ENCODE measurements around the gene TMCC3. TPM values are rescaled to one million over a fixed set of nuclear protein-coding genes. Genes with fewer than 3 reads are reported as not detected.

Gene TMCC3
- polyA plus RNA-seq, 1 donor from 2014 or later, result 1.9 TPM

- H3K9ac ChIP-seq (ENCODE audit: low read length), result no peak overlapping the region
- no peaks in the 10 kb centered on the region for H3F3A ChIP-seq (ENCODE audit: insufficient read depth, low read length, poor library complexity, severe bottlenecking)
- H3K27ac ChIP-seq (ENCODE audit: low read length), result no peak overlapping the region
- H2AFZ ChIP-seq (ENCODE audit: low read depth, low read length), result no peak overlapping the region
- TF ChIP-seq, protein P1, sequence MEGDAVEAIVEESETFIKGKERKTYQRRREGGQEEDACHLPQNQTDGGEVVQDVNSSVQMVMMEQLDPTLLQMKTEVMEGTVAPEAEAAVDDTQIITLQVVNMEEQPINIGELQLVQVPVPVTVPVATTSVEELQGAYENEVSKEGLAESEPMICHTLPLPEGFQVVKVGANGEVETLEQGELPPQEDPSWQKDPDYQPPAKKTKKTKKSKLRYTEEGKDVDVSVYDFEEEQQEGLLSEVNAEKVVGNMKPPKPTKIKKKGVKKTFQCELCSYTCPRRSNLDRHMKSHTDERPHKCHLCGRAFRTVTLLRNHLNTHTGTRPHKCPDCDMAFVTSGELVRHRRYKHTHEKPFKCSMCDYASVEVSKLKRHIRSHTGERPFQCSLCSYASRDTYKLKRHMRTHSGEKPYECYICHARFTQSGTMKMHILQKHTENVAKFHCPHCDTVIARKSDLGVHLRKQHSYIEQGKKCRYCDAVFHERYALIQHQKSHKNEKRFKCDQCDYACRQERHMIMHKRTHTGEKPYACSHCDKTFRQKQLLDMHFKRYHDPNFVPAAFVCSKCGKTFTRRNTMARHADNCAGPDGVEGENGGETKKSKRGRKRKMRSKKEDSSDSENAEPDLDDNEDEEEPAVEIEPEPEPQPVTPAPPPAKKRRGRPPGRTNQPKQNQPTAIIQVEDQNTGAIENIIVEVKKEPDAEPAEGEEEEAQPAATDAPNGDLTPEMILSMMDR (IDR thresholded peaks at IDR 0.05; ENCODE audit: poor library complexity, severe bottlenecking), result no peak
- no peak for TF ChIP-seq SMC3 (conservative IDR thresholded peaks at IDR 0.05; ENCODE audit: poor library complexity)
- TF ChIP-seq MXI1 (conservative IDR thresholded peaks at IDR 0.05; ENCODE audit: poor library complexity, severe bottlenecking), result no peak
- TF ChIP-seq TAF1 (IDR thresholded peaks at IDR 0.05; ENCODE audit: low read depth), result no peak
- no peak for TF ChIP-seq RAD21 (conservative IDR thresholded peaks at IDR 0.05)
- no peak for TF ChIP-seq EZH2 (IDR thresholded peaks at IDR 0.05; ENCODE audit: borderline replicate concordance, insufficient read depth, low read length, poor library complexity, severe bottlenecking)
- TF ChIP-seq POLR2AphosphoS5 (IDR thresholded peaks at IDR 0.05), result no peak
- TF ChIP-seq, protein P2, sequence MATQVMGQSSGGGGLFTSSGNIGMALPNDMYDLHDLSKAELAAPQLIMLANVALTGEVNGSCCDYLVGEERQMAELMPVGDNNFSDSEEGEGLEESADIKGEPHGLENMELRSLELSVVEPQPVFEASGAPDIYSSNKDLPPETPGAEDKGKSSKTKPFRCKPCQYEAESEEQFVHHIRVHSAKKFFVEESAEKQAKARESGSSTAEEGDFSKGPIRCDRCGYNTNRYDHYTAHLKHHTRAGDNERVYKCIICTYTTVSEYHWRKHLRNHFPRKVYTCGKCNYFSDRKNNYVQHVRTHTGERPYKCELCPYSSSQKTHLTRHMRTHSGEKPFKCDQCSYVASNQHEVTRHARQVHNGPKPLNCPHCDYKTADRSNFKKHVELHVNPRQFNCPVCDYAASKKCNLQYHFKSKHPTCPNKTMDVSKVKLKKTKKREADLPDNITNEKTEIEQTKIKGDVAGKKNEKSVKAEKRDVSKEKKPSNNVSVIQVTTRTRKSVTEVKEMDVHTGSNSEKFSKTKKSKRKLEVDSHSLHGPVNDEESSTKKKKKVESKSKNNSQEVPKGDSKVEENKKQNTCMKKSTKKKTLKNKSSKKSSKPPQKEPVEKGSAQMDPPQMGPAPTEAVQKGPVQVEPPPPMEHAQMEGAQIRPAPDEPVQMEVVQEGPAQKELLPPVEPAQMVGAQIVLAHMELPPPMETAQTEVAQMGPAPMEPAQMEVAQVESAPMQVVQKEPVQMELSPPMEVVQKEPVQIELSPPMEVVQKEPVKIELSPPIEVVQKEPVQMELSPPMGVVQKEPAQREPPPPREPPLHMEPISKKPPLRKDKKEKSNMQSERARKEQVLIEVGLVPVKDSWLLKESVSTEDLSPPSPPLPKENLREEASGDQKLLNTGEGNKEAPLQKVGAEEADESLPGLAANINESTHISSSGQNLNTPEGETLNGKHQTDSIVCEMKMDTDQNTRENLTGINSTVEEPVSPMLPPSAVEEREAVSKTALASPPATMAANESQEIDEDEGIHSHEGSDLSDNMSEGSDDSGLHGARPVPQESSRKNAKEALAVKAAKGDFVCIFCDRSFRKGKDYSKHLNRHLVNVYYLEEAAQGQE (IDR thresholded peaks at IDR 0.05; ENCODE audit: borderline replicate concordance), result no peak
- no peak for TF ChIP-seq EP300 (conservative IDR thresholded peaks at IDR 0.05; ENCODE audit: poor library complexity, severe bottlenecking)
- H3K27me3 ChIP-seq (ENCODE audit: insufficient read depth, low read depth, low read length), result no peaks in the 10 kb centered on the region
- H3K79me2 ChIP-seq (replicated peaks; ENCODE audit: insufficient read depth, low read length), result no peaks in the 10 kb centered on the region
- no peaks in the 10 kb centered on the region for H3K36me3 ChIP-seq (ENCODE audit: insufficient read depth, low read length)
- no peaks in the 10 kb centered on the region for H4K20me1 ChIP-seq (ENCODE audit: insufficient read depth)
- H3K4me3 ChIP-seq (ENCODE audit: low read length), result no peak overlapping the region
- H3K9me2 ChIP-seq (ENCODE audit: insufficient read depth, low read length), result no peaks in the 10 kb centered on the region
- H3K4me2 ChIP-seq (ENCODE audit: low read length), result no peak overlapping the region
- no peaks in the 10 kb centered on the region for H3K9me3 ChIP-seq (ENCODE audit: low read length)
Observed at GRCh38 chr12:94565683-94566082, 84.7 kb downstream of the TMCC3 start.

- H3K36me3 ChIP-seq (ENCODE audit: insufficient read depth, low read length), result no peaks in the 10 kb centered on the region
- no peaks in the 10 kb centered on the region for H3K9me2 ChIP-seq (ENCODE audit: insufficient read depth, low read length)
Observed at GRCh38 chr12:94563286-94563685, 87.1 kb downstream of the TMCC3 start.

More at GRCh38 chr12:94563286-94563685, 87.1 kb downstream of the TMCC3 start:
- no peaks in the 10 kb centered on the region for H3F3A ChIP-seq (ENCODE audit: insufficient read depth, low read length, poor library complexity, severe bottlenecking)
- peak overlapping the region; percentile 22 for H3K27ac ChIP-seq (ENCODE audit: low read length)
- H3K9me3 ChIP-seq (ENCODE audit: low read length), result no peaks in the 10 kb centered on the region
- H3K27me3 ChIP-seq (ENCODE audit: insufficient read depth, low read depth, low read length), result no peaks in the 10 kb centered on the region
- no peaks in the 10 kb centered on the region for H3K79me2 ChIP-seq (replicated peaks; ENCODE audit: insufficient read depth, low read length)
- no peaks in the 10 kb centered on the region for H4K20me1 ChIP-seq (ENCODE audit: insufficient read depth)
- TF ChIP-seq EZH2 (IDR thresholded peaks at IDR 0.05; ENCODE audit: borderline replicate concordance, insufficient read depth, low read length, poor library complexity, severe bottlenecking), result no peak
- TF ChIP-seq TAF1 (IDR thresholded peaks at IDR 0.05; ENCODE audit: low read depth), result no peak
- no peak for TF ChIP-seq RAD21 (conservative IDR thresholded peaks at IDR 0.05)
- TF ChIP-seq EP300 (conservative IDR thresholded peaks at IDR 0.05; ENCODE audit: poor library complexity, severe bottlenecking), result no peak
- TF ChIP-seq SMC3 (conservative IDR thresholded peaks at IDR 0.05; ENCODE audit: poor library complexity), result no peak
- TF ChIP-seq, protein P2 (IDR thresholded peaks at IDR 0.05; ENCODE audit: borderline replicate concordance), result no peak
- TF ChIP-seq, protein P1 (IDR thresholded peaks at IDR 0.05; ENCODE audit: poor library complexity, severe bottlenecking), result no peak
- TF ChIP-seq MXI1 (conservative IDR thresholded peaks at IDR 0.05; ENCODE audit: poor library complexity, severe bottlenecking), result no peak
- no peak for TF ChIP-seq POLR2AphosphoS5 (IDR thresholded peaks at IDR 0.05)
- no peak overlapping the region for H3K4me3 ChIP-seq (ENCODE audit: low read length)
- H3K9ac ChIP-seq (ENCODE audit: low read length), result no peak overlapping the region
- H3K4me2 ChIP-seq (ENCODE audit: low read length), result no peak overlapping the region
- no peak overlapping the region for H2AFZ ChIP-seq (ENCODE audit: low read depth, low read length)

All from neural cell (in vitro differentiated cells).